Natural killer cell (primary cell): Measurements from ENCODE around the gene CPSF6. TPM values are rescaled to one million over a fixed set of nuclear protein-coding genes. Genes with fewer than 3 reads are reported as not detected.

Experiments
- ATAC-seq, 3 donors: fragments of 150-1000 bp in 2 of 3; fragments of 200-7000 bp in 1 of 3; cut with Tn5 transposase; 1 replicate in 1 of 3; 2 replicates in 2 of 3; pipeline ENCODE4 v1.10.0; 2021; ENCODE audit warnings: mild to moderate bottlenecking in 2 of 3, moderate library complexity in 2 of 3
- DNase-seq, 2 donors: peaks; one replicate each; pipeline versions ENCODE4 v3.0.0 to v3.0.0-alpha.2; 2013 to 2021; ENCODE audit warnings: mixed read lengths in 1 of 2
- H3K27ac ChIP-seq: one replicate; pipeline ENCODE4 v1.5.1; 2013; ENCODE audit warnings: mild to moderate bottlenecking, low read length
- H3K27me3 ChIP-seq: one replicate; pipeline ENCODE4 v1.6.1; 2013; ENCODE audit warnings: low read length; ENCODE audit not compliant: control insufficient read depth, insufficient read depth
- H3K36me3 ChIP-seq: one replicate; pipeline ENCODE4 v1.6.1; 2013; ENCODE audit warnings: low read length; ENCODE audit not compliant: control insufficient read depth, insufficient read depth
- H3K4me1 ChIP-seq: one replicate; pipeline ENCODE4 v1.6.1; 2013; ENCODE audit warnings: low read length; ENCODE audit not compliant: control insufficient read depth, insufficient read depth
- H3K4me3 ChIP-seq: one replicate; pipeline ENCODE4 v1.5.1; 2013; ENCODE audit warnings: low read length
- H3K9me3 ChIP-seq: one replicate; pipeline ENCODE4 v1.6.1; 2013; ENCODE audit warnings: low read length; ENCODE audit not compliant: control insufficient read depth, insufficient read depth
- H3K27ac Mint-ChIP-seq, 2 donors: one replicate each; pipeline ENCODE4 v1.8.0; 2022; ENCODE audit warnings: mild to moderate bottlenecking in 2 of 2, mixed read lengths in 2 of 2, moderate library complexity in 1 of 2
- H3K27me3 Mint-ChIP-seq, 2 donors: one replicate each; pipeline ENCODE4 v1.8.0; 2022; ENCODE audit warnings: low read depth in 2 of 2, mixed read lengths in 2 of 2
- H3K36me3 Mint-ChIP-seq: one replicate; pipeline ENCODE4 v1.8.0; 2022; ENCODE audit warnings: mixed read lengths
- H3K4me1 Mint-ChIP-seq, 2 donors: one replicate each; pipeline ENCODE4 v1.8.0; 2022; ENCODE audit warnings: mixed read lengths in 2 of 2
- H3K4me3 Mint-ChIP-seq: one replicate; pipeline ENCODE4 v1.8.0; 2022; ENCODE audit warnings: mild to moderate bottlenecking, moderate library complexity, mixed read lengths
- H3K9me3 Mint-ChIP-seq, 2 donors: one replicate each; pipeline ENCODE4 v1.8.0; 2022; ENCODE audit warnings: mixed read lengths in 2 of 2
- WGBS: methylation state at CpG from one replicate; pipeline ENCODE4 v1.1.7; 2013; ENCODE audit warnings: missing lambda C conversion rate; ENCODE audit not compliant: insufficient coverage; 5-methylcytosine and 5-hydroxymethylcytosine counted together
- intact Hi-C: fragments of 100-400 bp; cut with micrococcal nuclease; formaldehyde crosslinking; loops from one replicate; pipeline ENCODE4 v1.14.2; 2022
- total RNA-seq, 4 donors: library from RNA; stranded (reverse); fragments of 120-200 nt in 1 of 4; gene quantifications; one replicate each; pipeline versions ENCODE4 v1.2.3 to v1.2.4, GENCODE V29; 2013 to 2022
- TF ChIP-seq, protein P1 (sequence below): fragments of 200-600 bp; IDR thresholded peaks from one replicate; pipeline ENCODE4 v1.8.0; 2022; ENCODE audit warnings: antibody characterized with exemption

CPSF6 gene
- total RNA-seq, 3 donors from 2014 or later (not counting 1 experiment from before 2014, with no cell fraction given) = 88.5 to 99.4 (median 95.4) TPM

DNA sequence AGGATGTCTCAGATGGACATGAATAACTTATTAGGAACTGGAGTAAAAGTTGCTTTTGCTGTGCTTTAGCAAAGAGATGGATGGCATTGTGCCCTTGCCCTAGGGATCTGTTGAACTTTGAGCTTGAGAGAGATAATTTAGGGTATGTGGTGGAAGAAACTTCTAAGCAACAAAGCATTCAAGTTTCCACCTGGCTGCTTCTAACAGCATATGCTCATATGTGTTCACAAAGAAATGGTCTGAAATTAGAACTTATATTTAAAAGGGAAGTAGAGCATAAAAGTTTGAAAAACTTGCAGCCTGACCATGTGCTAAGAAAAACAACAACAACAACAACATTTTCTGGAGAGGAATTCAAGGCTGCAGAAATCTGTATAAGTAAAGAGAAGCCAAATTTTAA lies 7.9 kb upstream of the CPSF6 start:
- H3K27me3 ChIP-seq = no peaks in the 10 kb centered on the region
- Mint-ChIP-seq H3K27me3 (peaks cover 0 to 2% of the 10 kb centered on the region in 2 donors), H3K36me3 (peaks cover 9% of the 10 kb centered on the region), H3K27ac (no peak overlapping the region), H3K4me1 (no peaks in the 10 kb centered on the region), H3K9me3 (peaks cover 5 to 8% of the 10 kb centered on the region in 2 donors), H3K4me3 (no peak overlapping the region)
- DNase-seq (no peak), ATAC-seq (no peak)
- H3K36me3 ChIP-seq = no peaks in the 10 kb centered on the region
- H3K4me1 ChIP-seq = no peaks in the 10 kb centered on the region
- intact Hi-C loops = no loop called here
- TF ChIP-seq, protein P1, sequence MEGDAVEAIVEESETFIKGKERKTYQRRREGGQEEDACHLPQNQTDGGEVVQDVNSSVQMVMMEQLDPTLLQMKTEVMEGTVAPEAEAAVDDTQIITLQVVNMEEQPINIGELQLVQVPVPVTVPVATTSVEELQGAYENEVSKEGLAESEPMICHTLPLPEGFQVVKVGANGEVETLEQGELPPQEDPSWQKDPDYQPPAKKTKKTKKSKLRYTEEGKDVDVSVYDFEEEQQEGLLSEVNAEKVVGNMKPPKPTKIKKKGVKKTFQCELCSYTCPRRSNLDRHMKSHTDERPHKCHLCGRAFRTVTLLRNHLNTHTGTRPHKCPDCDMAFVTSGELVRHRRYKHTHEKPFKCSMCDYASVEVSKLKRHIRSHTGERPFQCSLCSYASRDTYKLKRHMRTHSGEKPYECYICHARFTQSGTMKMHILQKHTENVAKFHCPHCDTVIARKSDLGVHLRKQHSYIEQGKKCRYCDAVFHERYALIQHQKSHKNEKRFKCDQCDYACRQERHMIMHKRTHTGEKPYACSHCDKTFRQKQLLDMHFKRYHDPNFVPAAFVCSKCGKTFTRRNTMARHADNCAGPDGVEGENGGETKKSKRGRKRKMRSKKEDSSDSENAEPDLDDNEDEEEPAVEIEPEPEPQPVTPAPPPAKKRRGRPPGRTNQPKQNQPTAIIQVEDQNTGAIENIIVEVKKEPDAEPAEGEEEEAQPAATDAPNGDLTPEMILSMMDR = no peak
- peaks cover 18% of the 10 kb centered on the region for H3K9me3 ChIP-seq
- no peak overlapping the region for H3K4me3 ChIP-seq
- H3K27ac ChIP-seq = no peak overlapping the region

DNA sequence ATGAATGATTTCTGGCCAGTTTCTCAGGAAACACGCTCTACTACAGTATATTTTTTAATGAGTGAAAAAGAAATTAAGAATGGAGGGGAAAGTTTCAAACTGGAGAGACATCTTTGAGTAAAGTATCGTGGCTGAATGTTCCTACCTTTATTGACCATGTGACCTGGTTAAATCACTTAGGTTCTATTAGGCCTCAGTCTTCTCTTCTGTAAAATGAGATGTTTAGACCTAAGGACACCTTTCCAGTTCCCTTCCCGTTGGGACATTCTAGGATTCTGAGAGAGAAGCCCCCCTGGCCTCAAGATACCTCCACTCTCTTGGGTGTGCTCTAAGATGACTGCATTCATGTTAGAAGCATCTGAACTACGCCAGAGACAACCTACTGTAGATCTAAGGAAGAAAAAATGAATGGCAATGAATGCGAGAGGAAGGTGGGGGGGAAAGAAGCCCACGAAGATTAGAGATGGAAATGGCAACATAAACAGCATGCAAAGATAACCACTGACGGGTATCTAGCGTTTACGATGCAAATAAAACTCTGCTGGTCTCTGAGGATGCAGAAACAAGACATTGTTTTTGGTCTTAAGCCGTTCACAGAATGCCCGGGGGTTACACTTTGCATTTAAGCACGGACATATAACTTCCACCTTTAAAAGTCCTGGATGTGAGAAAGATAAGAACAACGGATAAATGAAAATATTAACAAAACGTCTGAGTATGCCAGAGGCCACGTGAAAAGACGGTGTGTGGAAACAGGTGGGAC lies 599 bp upstream of the CPSF6 start:
- H3K27ac Mint-ChIP-seq = peak overlapping the region; percentile 96 to 98
- no peaks in the 10 kb centered on the region for H3K36me3 ChIP-seq
- H3K9me3 Mint-ChIP-seq = no peaks in the 10 kb centered on the region
- H3K27ac ChIP-seq = peak overlapping the region; percentile 87
- H3K4me1 ChIP-seq = peaks cover 20% of the 10 kb centered on the region
- WGBS = 21% methylated on average over 14 of the region's 16 CpGs
- no peaks in the 10 kb centered on the region for H3K36me3 Mint-ChIP-seq
- peak in 1 of 2 donors; percentile 57 for DNase-seq
- H3K27me3 ChIP-seq = no peaks in the 10 kb centered on the region
- TF ChIP-seq, protein P1 = no peak
- no peaks in the 10 kb centered on the region for H3K27me3 Mint-ChIP-seq
- peak overlapping the region; percentile 54 for H3K4me3 ChIP-seq
- H3K4me1 Mint-ChIP-seq = peaks cover 40 to 46% of the 10 kb centered on the region in 2 donors
- H3K9me3 ChIP-seq = no peaks in the 10 kb centered on the region
- H3K4me3 Mint-ChIP-seq = peak overlapping the region; percentile 92
- intact Hi-C loops = loop anchor here (1.0 kb wide), 2 partner anchors 16 to 347 kb away; partner anchors contain the start of gene CCT2
- ATAC-seq = no peak

DNA sequence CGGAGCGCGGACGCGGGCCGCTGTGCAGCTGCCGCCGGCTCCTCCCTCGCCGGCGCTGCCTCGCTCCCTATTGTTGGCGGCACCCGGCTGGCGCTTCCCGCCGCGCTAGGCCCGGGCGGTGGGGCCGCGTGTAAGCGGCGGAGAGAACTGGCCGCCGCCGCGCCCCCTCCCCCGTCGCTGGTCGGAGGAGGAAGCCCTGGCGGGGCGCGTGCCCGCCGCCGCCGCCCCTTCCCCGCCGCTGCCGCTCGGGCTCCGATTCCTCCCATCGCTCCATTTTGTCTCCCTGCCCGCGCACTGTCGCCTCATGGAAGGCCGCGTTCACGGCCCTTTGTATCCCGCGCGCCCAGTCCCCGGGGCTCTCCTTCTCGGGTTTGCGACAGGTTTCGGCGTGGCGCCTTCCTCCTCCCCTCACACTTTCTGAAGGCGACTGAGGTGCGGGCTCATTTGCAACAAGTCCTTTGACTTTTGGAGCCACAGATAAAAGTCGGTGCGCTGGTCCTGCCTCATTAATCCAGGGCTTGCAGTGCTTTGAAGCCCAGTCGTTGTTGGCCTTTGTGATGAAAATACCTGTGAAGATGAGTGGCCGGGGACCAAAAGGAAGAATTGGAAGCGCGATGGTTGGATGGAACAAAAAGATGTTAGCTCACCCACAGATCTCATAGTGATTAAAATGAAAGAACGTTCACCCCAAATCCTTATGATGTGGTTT lies 707 bp downstream of the CPSF6 start:
- peaks cover 40 to 48% of the 10 kb centered on the region in 2 donors for H3K4me1 Mint-ChIP-seq
- H3K27ac ChIP-seq = peak overlapping the region; percentile 91
- peak overlapping the region; percentile 95 for H3K4me3 ChIP-seq
- DNase-seq (peak; percentile 48 to 69), ATAC-seq (peak; percentile 34 to 55 (median 45))
- peaks cover 22% of the 10 kb centered on the region for H3K4me1 ChIP-seq
- H3K36me3 ChIP-seq = no peaks in the 10 kb centered on the region
- no peaks in the 10 kb centered on the region for H3K9me3 ChIP-seq
- no peaks in the 10 kb centered on the region for H3K27me3 ChIP-seq
- H3K27ac Mint-ChIP-seq = peak overlapping the region; percentile 96 to 98
- H3K9me3 Mint-ChIP-seq = no peaks in the 10 kb centered on the region
- WGBS = under 1% methylated on average over 65 of the region's 68 CpGs
- H3K4me3 Mint-ChIP-seq = peak overlapping the region; percentile 100
- H3K36me3 Mint-ChIP-seq = no peaks in the 10 kb centered on the region
- intact Hi-C loops = loop anchor here (1.0 kb wide), 2 partner anchors 14 to 345 kb away; partner anchors contain the start of gene CCT2
- no peaks in the 10 kb centered on the region for H3K27me3 Mint-ChIP-seq
- TF ChIP-seq, protein P1 = no peak
